Common myeloid progenitor, CD34-positive (primary cell): ENCODE results near the gene TNIP1.

Experiments used
- CTCF ChIA-PET: fragments of 350-600 bp; sonication (Branson Sonifier 250); formaldehyde crosslinking; loops from one replicate; lab custom pipeline; 2021; ENCODE audit warnings: antibody characterized with exemption; lab: Charles Lee
- POLR2A ChIA-PET: fragments of 350-600 bp; sonication (Branson Sonifier 250); formaldehyde crosslinking; loops from one replicate; lab custom pipeline; 2021; ENCODE audit warnings: antibody characterized with exemption; lab: Charles Lee
- DNase-seq, 3 donors: peaks; one replicate each; pipeline versions ENCODE4 v3.0.0 to v3.0.0-alpha.2; 2013
- H3K27ac ChIP-seq, 2 experiments: 1 replicate in 1 of 2; 2 replicates in 1 of 2; pipeline ENCODE4 v1.7.0; 2013; ENCODE audit warnings: inconsistent platforms in 2 of 2, low read length in 2 of 2, mild to moderate bottlenecking in 2 of 2, low read depth in 1 of 2, moderate library complexity in 1 of 2; ENCODE audit not compliant: severe bottlenecking in 2 of 2, insufficient read depth in 1 of 2, poor library complexity in 1 of 2
- H3K27me3 ChIP-seq, 5 experiments: replicated peaks in 2 of 5; 1 replicate in 3 of 5; 2 replicates in 2 of 5; pipeline versions ENCODE4 v1.6.1 to v1.7.0; 2013; ENCODE audit warnings: low read length in 4 of 5, mild to moderate bottlenecking in 2 of 5, moderate library complexity in 2 of 5, inconsistent platforms in 1 of 5; ENCODE audit not compliant: insufficient read depth in 5 of 5, control insufficient read depth in 4 of 5
- H3K36me3 ChIP-seq, 4 experiments: 1 replicate in 2 of 4; 2 replicates in 2 of 4; pipeline versions ENCODE4 v1.6.1 to v1.7.0; 2013; ENCODE audit warnings: low read length in 3 of 4, control low read depth in 1 of 4, mild to moderate bottlenecking in 1 of 4; ENCODE audit not compliant: control insufficient read depth in 4 of 4, insufficient read depth in 4 of 4
- H3K4me1 ChIP-seq, 4 experiments: 1 replicate in 3 of 4; 2 replicates in 1 of 4; pipeline versions ENCODE4 v1.6.1 to v1.7.1; 2013; ENCODE audit warnings: low read length in 3 of 4, mild to moderate bottlenecking in 3 of 4, control low read depth in 1 of 4, inconsistent platforms in 1 of 4, moderate library complexity in 1 of 4; ENCODE audit not compliant: control insufficient read depth in 4 of 4, insufficient read depth in 4 of 4; ENCODE audit errors: control extremely low read depth in 1 of 4
- H3K4me3 ChIP-seq, 7 experiments: 1 replicate in 4 of 7; 2 replicates in 3 of 7; pipeline versions ENCODE4 v1.5.1 to v1.7.0; 2013; ENCODE audit warnings: mild to moderate bottlenecking in 7 of 7, low read length in 6 of 7, moderate library complexity in 6 of 7, inconsistent platforms in 2 of 7, low read depth in 2 of 7, control low read depth in 1 of 7; ENCODE audit not compliant: insufficient read depth in 4 of 7, control insufficient read depth in 1 of 7; ENCODE audit errors: extremely low read depth in 1 of 7
- H3K9me3 ChIP-seq, 5 experiments: 1 replicate in 4 of 5; 2 replicates in 1 of 5; pipeline versions ENCODE4 v1.6.1 to v1.7.1; 2013; ENCODE audit warnings: low read length in 4 of 5, mild to moderate bottlenecking in 2 of 5, inconsistent platforms in 1 of 5, low read depth in 1 of 5, moderate library complexity in 1 of 5; ENCODE audit not compliant: control insufficient read depth in 4 of 5, insufficient read depth in 2 of 5; ENCODE audit errors: control extremely low read depth in 1 of 5
- WGBS: methylation state at CpG from one replicate; pipeline ENCODE4 v1.1.5; 2013; ENCODE audit not compliant: insufficient coverage; 5-methylcytosine and 5-hydroxymethylcytosine counted together

TNIP1 gene

DNA sequence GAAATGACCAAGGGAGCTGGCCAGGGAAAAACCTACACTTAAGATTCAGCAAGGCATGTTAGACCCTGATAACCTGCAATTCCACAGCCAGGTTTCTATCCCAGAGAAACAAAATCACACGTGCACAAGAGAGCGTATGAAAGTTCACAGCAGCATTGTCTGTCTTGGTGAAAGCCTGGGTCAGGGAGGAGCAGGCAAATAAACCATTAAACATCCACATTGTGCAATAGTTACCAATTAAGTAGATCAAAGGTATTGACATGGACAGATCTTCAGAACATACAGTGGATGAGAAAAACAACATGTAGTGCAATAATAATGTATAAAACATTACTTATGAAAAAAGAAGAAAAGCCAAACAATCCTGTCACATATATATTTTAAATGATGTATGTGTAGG lies 76.3 kb downstream of the TNIP1 start:
- no peaks in the 10 kb centered on the region for H3K9me3 ChIP-seq
- H3K4me1 ChIP-seq = no peaks in the 10 kb centered on the region
- POLR2A ChIA-PET = no interaction called here
- H3K27me3 ChIP-seq = no peaks in the 10 kb centered on the region
- H3K4me3 ChIP-seq = no peak overlapping the region
- CTCF ChIA-PET = no interaction called here
- DNase-seq = no peak
- no peaks in the 10 kb centered on the region for H3K36me3 ChIP-seq
- WGBS = 93% methylated on average over 2 of the region's 2 CpGs
- H3K27ac ChIP-seq = no peak overlapping the region

DNA sequence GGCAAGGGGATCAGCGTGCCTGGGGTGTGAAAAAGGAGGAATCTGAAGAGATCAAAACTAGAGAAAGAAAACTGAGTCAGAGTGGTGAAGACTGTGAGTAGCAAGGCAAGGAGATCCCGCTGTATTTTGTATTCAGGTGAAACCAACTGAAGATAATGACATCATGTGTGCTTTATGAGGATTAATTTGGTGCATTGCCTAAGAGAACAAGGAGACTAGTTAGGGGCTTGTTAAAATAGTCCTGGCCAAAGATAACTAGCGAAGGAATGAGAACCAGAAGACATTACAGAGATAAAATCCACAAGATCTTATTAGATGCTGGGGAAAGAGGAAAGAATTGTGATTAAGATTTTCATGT lies 77.4 kb downstream of the TNIP1 start:
- H3K9me3 ChIP-seq = no peaks in the 10 kb centered on the region
- no peaks in the 10 kb centered on the region for H3K36me3 ChIP-seq
- CTCF ChIA-PET = interaction anchor here (1.8 kb wide), 1 partner anchor 113 kb away, joined by 6 read pairs; no protein-coding TSS in a partner anchor
- no peaks in the 10 kb centered on the region for H3K4me1 ChIP-seq
- WGBS = 89% methylated on average over 3 of the region's 3 CpGs
- H3K27me3 ChIP-seq = peaks cover 0 to 2% (median 0%) of the 10 kb centered on the region in 5 experiments
- H3K27ac ChIP-seq = no peak overlapping the region
- POLR2A ChIA-PET = no interaction called here
- no peak overlapping the region for H3K4me3 ChIP-seq
- DNase-seq = no peak

DNA sequence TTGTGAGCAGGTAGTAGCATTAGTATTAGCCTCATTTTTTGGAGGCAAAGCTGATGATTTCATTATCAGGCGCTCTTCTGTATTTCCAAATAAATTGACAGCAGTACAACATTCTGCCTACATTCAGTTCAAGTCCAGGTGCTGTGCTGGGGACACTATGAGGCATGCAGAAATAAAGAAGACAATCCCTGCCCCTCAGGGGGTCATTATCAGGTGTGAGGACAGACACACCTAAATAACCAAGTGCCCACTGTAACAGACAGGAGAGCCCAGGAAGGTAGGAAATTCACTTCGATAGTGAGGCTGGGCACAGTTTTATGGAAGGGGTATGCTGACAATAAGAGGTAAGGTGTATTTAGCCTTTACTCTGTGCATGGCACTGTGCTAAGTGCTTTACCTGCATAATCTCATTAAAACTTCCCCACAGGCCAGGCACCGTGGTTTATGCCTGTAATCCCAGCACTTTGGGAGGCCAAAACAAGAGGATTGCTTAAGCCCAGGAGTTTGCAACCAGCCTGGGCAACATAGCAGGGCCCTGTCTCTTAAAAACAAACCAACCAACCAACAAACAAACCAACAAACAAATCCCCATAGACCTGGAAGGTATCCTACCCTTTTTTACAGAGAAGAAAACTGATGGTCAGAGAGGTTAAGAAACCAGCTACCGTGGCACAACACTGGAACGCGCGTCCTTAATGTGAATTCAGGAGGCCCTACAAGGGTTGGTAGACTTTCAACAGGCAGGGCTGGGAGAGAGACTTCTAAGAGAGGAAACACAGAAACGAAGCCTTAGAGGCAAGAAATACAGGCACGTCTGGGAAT lies 77.9 kb downstream of the TNIP1 start:
- H3K36me3 ChIP-seq = no peaks in the 10 kb centered on the region
- DNase-seq = no peak
- no peaks in the 10 kb centered on the region for H3K9me3 ChIP-seq
- ChIA-PET POLR2A (no interaction called here), CTCF (interaction anchor here (1.2 to 1.8 kb wide), 2 partner anchors 112 to 114 kb away, joined by 3 to 6 read pairs; no protein-coding TSS in a partner anchor)
- no peak overlapping the region for H3K27ac ChIP-seq
- over 99% methylated on average over 8 of the region's 9 CpGs for WGBS
- H3K27me3 ChIP-seq = peaks cover 0 to 2% (median 0%) of the 10 kb centered on the region in 5 experiments
- H3K4me1 ChIP-seq = no peaks in the 10 kb centered on the region
- H3K4me3 ChIP-seq = no peak overlapping the region

DNA sequence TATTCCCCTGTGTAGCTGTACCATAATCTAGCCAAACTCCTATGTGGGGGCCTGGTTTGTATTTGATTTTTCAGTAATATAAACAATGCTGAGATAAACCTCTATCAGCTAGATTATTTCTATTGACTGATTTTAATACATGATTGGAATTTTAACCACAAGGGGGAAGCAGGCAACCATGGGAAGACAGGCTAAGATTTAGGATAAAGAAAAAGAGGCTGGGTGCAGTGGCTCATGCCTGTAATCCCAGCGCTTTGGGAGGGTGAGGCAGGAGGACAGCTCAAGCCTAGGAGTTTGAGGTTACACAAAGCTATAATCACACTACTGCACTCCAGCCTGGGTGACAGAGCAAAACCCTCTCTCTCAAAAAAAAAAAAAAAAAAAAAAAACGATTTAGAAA lies 78.6 kb downstream of the TNIP1 start:
- Histone ChIP-seq H3K27me3 (peaks cover 0 to 2% (median 0%) of the 10 kb centered on the region in 5 experiments), H3K27ac (no peak overlapping the region), H3K4me1 (no peaks in the 10 kb centered on the region), H3K36me3 (no peaks in the 10 kb centered on the region), H3K4me3 (no peak overlapping the region), H3K9me3 (peaks cover 0 to 1% (median 0%) of the 10 kb centered on the region in 5 experiments)
- 100% methylated on average over 1 of the region's 2 CpGs for WGBS
- ChIA-PET POLR2A (no interaction called here), CTCF (interaction anchor here (1.2 to 1.8 kb wide), 2 partner anchors 113 to 114 kb away, joined by 3 to 6 read pairs; no protein-coding TSS in a partner anchor)
- DNase-seq = peak in 2 of 3 donors; percentile 9 to 18

DNA sequence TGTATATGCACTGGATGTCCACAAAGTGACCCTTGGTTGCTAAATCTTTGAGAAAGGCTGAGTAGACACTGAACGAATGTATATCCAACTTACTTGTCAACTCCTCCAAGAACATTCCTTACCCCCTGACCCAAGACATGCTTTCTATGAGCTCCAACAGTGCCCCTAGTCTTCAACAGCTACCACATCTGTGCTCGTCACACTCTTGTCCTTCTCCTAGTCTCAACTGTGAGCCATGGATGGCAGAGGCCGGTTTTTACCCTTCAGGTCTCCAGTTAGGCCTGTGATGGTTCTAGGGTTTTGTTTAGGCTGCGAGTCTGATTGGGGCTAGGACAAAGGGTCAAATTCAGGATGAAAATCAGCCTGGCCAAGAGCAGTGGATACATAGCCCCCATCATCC lies 79.4 kb downstream of the TNIP1 start:
- Histone ChIP-seq H3K27me3 (peaks cover 0 to 2% (median 0%) of the 10 kb centered on the region in 5 experiments), H3K4me3 (no peak overlapping the region), H3K36me3 (no peaks in the 10 kb centered on the region), H3K27ac (no peak overlapping the region), H3K4me1 (no peaks in the 10 kb centered on the region), H3K9me3 (peaks cover 0 to 2% (median 0%) of the 10 kb centered on the region in 5 experiments)
- POLR2A ChIA-PET = interaction anchor here (0.7 kb wide), 1 partner anchor 200 kb away, joined by 3 read pairs; no protein-coding TSS in a partner anchor
- CTCF ChIA-PET = no interaction called here
- 100% methylated on average over 1 of the region's 4 CpGs for WGBS
- no peak for DNase-seq

DNA sequence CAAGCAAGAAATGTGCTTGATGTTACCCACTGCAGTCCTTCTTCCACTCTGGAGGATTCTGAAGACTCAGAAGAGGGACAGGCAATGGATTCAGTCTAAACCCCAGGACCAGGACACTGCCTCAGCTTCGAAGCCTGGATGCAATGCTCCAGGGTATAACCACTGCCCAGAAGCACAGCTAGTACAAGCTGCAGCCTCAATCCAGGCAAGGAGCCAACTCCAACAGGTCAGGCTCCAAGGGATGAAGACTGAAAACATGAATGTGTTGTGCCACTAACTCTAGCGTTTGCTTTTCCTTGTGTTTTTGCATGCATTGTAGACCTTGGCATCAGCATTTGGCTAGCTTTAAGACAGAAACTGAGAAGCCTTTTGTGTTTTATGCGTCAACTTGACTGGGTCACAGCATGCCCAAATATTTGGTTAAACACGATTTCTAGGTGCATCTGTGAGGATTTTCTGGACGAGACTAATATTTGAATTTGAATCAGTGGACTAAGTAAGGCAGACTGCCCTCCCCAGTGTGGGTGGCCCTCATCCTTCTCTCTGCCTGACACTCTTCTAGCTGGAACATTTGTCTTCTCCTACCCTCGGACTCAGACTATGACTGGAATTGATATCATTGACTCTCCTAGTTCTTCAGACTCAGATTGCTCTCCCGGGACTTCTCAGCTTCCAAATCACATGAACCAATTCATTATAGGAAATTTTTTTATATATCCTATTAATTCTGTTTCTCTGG lies 81.0 kb downstream of the TNIP1 start:
- ChIA-PET CTCF (no interaction called here), POLR2A (no interaction called here)
- WGBS = 87% methylated on average over 6 of the region's 7 CpGs
- no peak overlapping the region for H3K27ac ChIP-seq
- no peaks in the 10 kb centered on the region for H3K4me1 ChIP-seq
- H3K36me3 ChIP-seq = no peaks in the 10 kb centered on the region
- H3K9me3 ChIP-seq = peaks cover 0 to 2% (median 0%) of the 10 kb centered on the region in 5 experiments
- DNase-seq = no peak
- H3K27me3 ChIP-seq = peaks cover 0 to 2% (median 0%) of the 10 kb centered on the region in 5 experiments
- no peak overlapping the region for H3K4me3 ChIP-seq
